A549 (cell line): ENCODE measurements around the gene FBXO34. TPM values are rescaled to one million over a fixed set of nuclear protein-coding genes. Genes with fewer than 3 reads are reported as not detected.
A peak's percentile ranks its signal among the peaks of the same experiment; 100 is the strongest.

Experiments used
- ATAC-seq, 2 experiments: fragments of 200-7000 bp in 1 of 2; fragments of >200 bp in 1 of 2; cut with Nextera tagmentation in 1 of 2; cut with Tn5 transposase in 1 of 2; 3 replicates each; pipeline versions ENCODE4 v1.8.0 to v1.9.1; 2018 to 2020; ENCODE audit warnings: mild to moderate bottlenecking in 1 of 2, moderate library complexity in 1 of 2
- CTCF ChIA-PET: fragments of 300-600 bp; sonication (Branson Sonifier 250); formaldehyde crosslinking; extraction: SDS; loops from one replicate; lab custom pipeline; 2021; ENCODE audit warnings: antibody characterized with exemption, inconsistent platforms; lab: Yijun Ruan, JAX
- POLR2A ChIA-PET: fragments of 350-600 bp; formaldehyde crosslinking; extraction: SDS; loops from one replicate; lab custom pipeline; 2021; ENCODE audit warnings: antibody characterized with exemption, inconsistent platforms; lab: Yijun Ruan, JAX
- DNase-seq, 2 experiments: peaks; one replicate each; pipeline versions ENCODE4 v3.0.0 to v3.0.0-alpha.2; 2011 to 2016; ENCODE audit warnings: low read depth in 1 of 2, low spot score in 1 of 2
- FAIRE-seq: peaks from 2 replicates; lab custom pipeline; 2011; peaks lifted over from hg19 to GRCh38; lab: Jason Lieb, UNC
- H3K27ac ChIP-seq, 2 experiments: fragments of >200 bp; sonication (Bioruptor Twin); formaldehyde crosslinking; 3 replicates each; pipeline ENCODE4 v1.5.1; 2016 to 2017
- H3K4me1 ChIP-seq: fragments of >200 bp; sonication (Bioruptor Twin); formaldehyde crosslinking; 3 replicates; pipeline ENCODE4 v1.6.1; 2016
- H3K4me2 ChIP-seq: fragments of >200 bp; sonication (Bioruptor Twin); formaldehyde crosslinking; 3 replicates; pipeline ENCODE4 v1.6.1; 2016
- H3K4me3 ChIP-seq: fragments of >200 bp; sonication (Bioruptor Twin); formaldehyde crosslinking; 3 replicates; pipeline ENCODE4 v1.5.1; 2016
- H3K9me3 ChIP-seq: fragments of >200 bp; sonication (Bioruptor Twin); formaldehyde crosslinking; 3 replicates; pipeline ENCODE4 v1.6.1; 2016
- BHLHE40 ChIP-seq: IDR thresholded peaks from 2 replicates; pipeline ENCODE4 v1.6.1; 2012; ENCODE audit warnings: low read depth, low read length, inconsistent platforms
- CBX8 ChIP-seq: fragments of 200-600 bp; sonication (generic); IDR thresholded peaks from 2 replicates; pipeline ENCODE4 v1.6.1; 2016
- EHF ChIP-seq: fragments of 250-450 bp; sonication (Bioruptor Pico); IDR thresholded peaks from 2 replicates; pipeline ENCODE4 v1.5.0; 2020; ENCODE audit warnings: mild to moderate bottlenecking
- ESRRA ChIP-seq: fragments of 150-350 bp; IDR thresholded peaks from 2 replicates; pipeline ENCODE4 v1.6.1; 2014; ENCODE audit warnings: mild to moderate bottlenecking, low read length, borderline replicate concordance
- FOSL2 ChIP-seq, 2 experiments: fragments of 450-650 bp in 1 of 2; fragments of >200 bp in 1 of 2; sonication (Bioruptor Twin) in 1 of 2; formaldehyde crosslinking; IDR thresholded peaks; 2 replicates each; pipeline versions ENCODE4 v1.5.0 to v1.6.1; 2016 to 2020; ENCODE audit warnings: mild to moderate bottlenecking in 1 of 2, moderate library complexity in 1 of 2
- FOXS1 ChIP-seq: fragments of 250-450 bp; sonication (Bioruptor Pico); IDR thresholded peaks from 2 replicates; pipeline ENCODE4 v1.5.0; 2020; ENCODE audit warnings: mild to moderate bottlenecking, moderate library complexity
- GATA3 ChIP-seq: IDR thresholded peaks from 2 replicates; pipeline ENCODE4 v1.6.1; 2012; ENCODE audit warnings: borderline replicate concordance
- HOXB13 ChIP-seq: fragments of 250-450 bp; sonication (Bioruptor Pico); IDR thresholded peaks from 2 replicates; pipeline ENCODE4 v1.5.0; 2020; ENCODE audit warnings: low read depth, mild to moderate bottlenecking, moderate library complexity
- JUNB ChIP-seq: fragments of >200 bp; sonication (Bioruptor Twin); formaldehyde crosslinking; IDR thresholded peaks from 2 replicates; pipeline ENCODE4 v1.6.1; 2016
- KDM1A ChIP-seq: fragments of 200-600 bp; sonication (generic); IDR thresholded peaks from 2 replicates; pipeline ENCODE4 v1.6.1; 2016; ENCODE audit warnings: low read depth, mild to moderate bottlenecking
- KDM5A ChIP-seq: fragments of 200-600 bp; sonication (generic); IDR thresholded peaks from 2 replicates; pipeline ENCODE4 v1.6.1; 2016; ENCODE audit warnings: antibody characterized with exemption, mild to moderate bottlenecking
- NPAS2 ChIP-seq: fragments of 250-450 bp; sonication (Bioruptor Pico); IDR thresholded peaks from 2 replicates; pipeline ENCODE4 v1.8.0; 2022; ENCODE audit warnings: mild to moderate bottlenecking, moderate library complexity, borderline replicate concordance
- NR3C1 ChIP-seq: fragments of >200 bp; sonication (Bioruptor Twin); formaldehyde crosslinking; IDR thresholded peaks from 3 replicates; pipeline ENCODE4 v1.6.1; 2017
- RAD21 ChIP-seq, 2 experiments: fragments of >200 bp in 1 of 2; sonication (Bioruptor Twin) in 1 of 2; formaldehyde crosslinking in 1 of 2; IDR thresholded peaks in 1 of 2; conservative IDR thresholded peaks in 1 of 2; 2 replicates in 1 of 2; 3 replicates in 1 of 2; pipeline ENCODE4 v1.6.1; 2012 to 2018; ENCODE audit warnings: inconsistent platforms in 1 of 2
- RARB ChIP-seq: fragments of 250-450 bp; sonication (Bioruptor Pico); IDR thresholded peaks from 2 replicates; pipeline ENCODE4 v1.8.0; 2021; ENCODE audit warnings: mild to moderate bottlenecking, moderate library complexity
- RCOR1 ChIP-seq: fragments of 150-350 bp; IDR thresholded peaks from 2 replicates; pipeline ENCODE4 v1.6.1; 2014; ENCODE audit warnings: antibody characterized with exemption, low read length, low read depth
- RFX5 ChIP-seq: fragments of 450-650 bp; IDR thresholded peaks from 2 replicates; pipeline ENCODE4 v1.7.1; 2014; ENCODE audit warnings: antibody characterized with exemption, mild to moderate bottlenecking, moderate library complexity
- RNF2 ChIP-seq: fragments of 200-600 bp; sonication (generic); IDR thresholded peaks from 2 replicates; pipeline ENCODE4 v1.6.1; 2016; ENCODE audit warnings: low read depth, mild to moderate bottlenecking, antibody characterized with exemption, moderate library complexity, borderline replicate concordance
- SREBF2 ChIP-seq: fragments of 450-650 bp; IDR thresholded peaks from 2 replicates; pipeline ENCODE4 v1.6.1; 2014; ENCODE audit warnings: mild to moderate bottlenecking, moderate library complexity
- TFCP2L1 ChIP-seq: fragments of 250-450 bp; sonication (Bioruptor Pico); IDR thresholded peaks from 2 replicates; pipeline ENCODE4 v1.5.0; 2021; ENCODE audit warnings: mild to moderate bottlenecking
- TP53 ChIP-seq: fragments of 250-450 bp; sonication (Bioruptor Pico); IDR thresholded peaks from 2 replicates; pipeline ENCODE4 v1.5.0; 2021; ENCODE audit warnings: mild to moderate bottlenecking, moderate library complexity
- ZC3H11A ChIP-seq: fragments of 450-650 bp; IDR thresholded peaks from 2 replicates; pipeline ENCODE4 v1.6.1; 2014; ENCODE audit warnings: antibody characterized with exemption, mild to moderate bottlenecking
- ZFP36 ChIP-seq: fragments of 450-650 bp; IDR thresholded peaks from 2 replicates; pipeline ENCODE4 v1.6.1; 2014; ENCODE audit warnings: borderline replicate concordance; ENCODE audit not compliant: partially characterized antibody
- ZNF302 ChIP-seq: fragments of 250-450 bp; sonication (Bioruptor Pico); IDR thresholded peaks from 2 replicates; pipeline ENCODE4 v1.9.0; 2021; ENCODE audit warnings: inconsistent platforms, mild to moderate bottlenecking, moderate library complexity
- WGBS: methylation state at CpG from one replicate; pipeline ENCODE4 v1.1.6; 2017; ENCODE audit errors: missing lambda C conversion rate; 5-methylcytosine and 5-hydroxymethylcytosine counted together
- polyA plus RNA-seq, 4 experiments: library from polyadenylated mRNA; depleted of rRNA in 3 of 4; stranded (reverse); fragments of >200 nt; fragmentation: RNase III in 1 of 4; extraction: RNeasy Plus Mini Kit Qiagen cat#74134 plus additional on column Dnase treatment in 1 of 4; gene quantifications; 2 replicates in 3 of 4; 3 replicates in 1 of 4; pipeline ENCODE4 v1.2.3, GENCODE V29; 2011 to 2017
- TF ChIP-seq, protein P1 (sequence below): IDR thresholded peaks from 2 replicates; pipeline ENCODE4 v1.6.1; 2012
- TF ChIP-seq, protein P2 (sequence below): IDR thresholded peaks from 2 replicates; pipeline ENCODE4 v1.6.1; 2012
- TF ChIP-seq, protein P3 (sequence below): fragments of 250-450 bp; sonication (Bioruptor Pico); IDR thresholded peaks from 2 replicates; pipeline ENCODE4 v1.5.0; 2021; ENCODE audit warnings: mild to moderate bottlenecking, moderate library complexity, borderline replicate concordance
- TF ChIP-seq, protein P4 (sequence below): IDR thresholded peaks from 2 replicates; pipeline ENCODE4 v1.6.1; 2012; ENCODE audit warnings: low read depth, borderline replicate concordance

The FBXO34 gene
- polyA plus RNA-seq, 2 of the 4 experiments (the other 2 are of a cell fraction): 15.4 to 28.0 TPM

DNA sequence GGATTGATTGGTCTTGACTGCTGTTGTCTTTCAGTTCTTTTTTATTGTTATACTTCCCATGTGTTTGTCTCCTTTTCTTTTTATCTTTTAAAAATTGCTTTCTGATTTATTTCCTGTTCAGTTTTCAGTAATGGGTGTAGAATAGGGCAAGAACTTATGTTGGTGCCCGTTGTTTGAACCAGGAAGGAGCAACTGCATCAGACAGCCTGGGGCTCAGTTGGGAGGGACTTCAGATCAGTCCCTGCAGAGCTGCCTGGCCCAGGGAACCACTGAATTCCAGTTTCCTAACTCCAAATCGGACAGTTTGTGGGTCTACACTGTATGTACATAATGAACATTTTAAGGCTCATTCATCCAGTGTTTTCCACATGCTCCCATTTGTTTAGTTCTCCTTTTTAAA is 64.9 kb downstream of the FBXO34 start:
- CTCF ChIA-PET: interaction anchor here (1.4 kb wide), 1 partner anchor 66 kb away, joined by 3 read pairs; no protein-coding TSS in a partner anchor
- Histone ChIP-seq H3K4me3 (no peak overlapping the region), H3K27ac (peak overlapping the region in 1 of 2 experiments; percentile 29; a peak in 4 of 6 replicates), H3K9me3 (no peaks in the 10 kb centered on the region), H3K4me2 (peak overlapping the region; percentile 44), H3K4me1 (peaks cover 45% of the 10 kb centered on the region)
- POLR2A ChIA-PET: no interaction called here
- 9% methylated on average over 2 of the region's 2 CpGs for WGBS
- FAIRE-seq (no peak), ATAC-seq (peak; percentile 74 to 90; a peak in 5 of 6 replicates), DNase-seq (peak in 1 of 2 experiments; percentile 78)
- TF ChIP-seq KDM5A (no peak), ZC3H11A (no peak), NPAS2 (no peak), ESRRA (no peak), TFCP2L1 (CRISPR knock-in tag) (no peak), FOSL2 (IDR thresholded peaks at IDR 0.05) (no peak), FOSL2 (CRISPR knock-in tag; IDR thresholded peaks at IDR 0.05) (no peak), HOXB13 (CRISPR knock-in tag) (no peak), ZFP36 (no peak), BHLHE40 (no peak), JUNB (no peak), FOXS1 (no peak), ZNF302 (no peak), RAD21 (conservative IDR thresholded peaks at IDR 0.05 in 1 of 2, IDR thresholded peaks at IDR 0.05 in 1 of 2) (no peak), SREBF2 (no peak), RFX5 (no peak), EHF (CRISPR knock-in tag) (no peak), RARB (no peak)
- TF ChIP-seq, protein P1, sequence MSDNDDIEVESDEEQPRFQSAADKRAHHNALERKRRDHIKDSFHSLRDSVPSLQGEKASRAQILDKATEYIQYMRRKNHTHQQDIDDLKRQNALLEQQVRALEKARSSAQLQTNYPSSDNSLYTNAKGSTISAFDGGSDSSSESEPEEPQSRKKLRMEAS: no peak

DNA sequence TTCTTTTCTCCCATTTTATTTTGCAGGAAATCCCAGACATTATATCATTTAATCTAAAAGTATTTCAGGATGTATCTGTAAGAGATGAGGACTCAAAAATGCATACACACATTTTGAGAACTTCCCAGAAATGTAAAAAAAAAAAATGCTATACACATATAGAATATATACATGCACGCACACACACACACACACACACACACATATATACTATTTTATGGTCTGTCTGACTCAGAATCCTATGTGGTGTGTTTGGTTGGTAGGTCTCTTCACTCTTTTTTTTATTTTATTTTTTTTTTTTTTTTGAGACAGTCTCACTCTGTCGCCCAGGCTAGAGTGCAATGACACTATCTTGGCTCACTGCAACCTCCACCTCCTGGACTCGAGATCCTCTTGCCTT is 65.5 kb downstream of the FBXO34 start:
- WGBS: 96% methylated on average over 3 of the region's 3 CpGs
- H3K4me1 ChIP-seq: peaks cover 45% of the 10 kb centered on the region
- no peak for TF ChIP-seq GATA3
- TF ChIP-seq TP53 (CRISPR knock-in tag): no peak
- TF ChIP-seq BHLHE40: no peak
- TF ChIP-seq NR3C1: no peak
- TF ChIP-seq KDM5A: no peak
- TF ChIP-seq RFX5: no peak
- no peak for TF ChIP-seq KDM1A
- TF ChIP-seq RCOR1: no peak
- no peak for TF ChIP-seq HOXB13 (CRISPR knock-in tag)
- TF ChIP-seq TFCP2L1 (CRISPR knock-in tag): no peak
- TF ChIP-seq, protein P2, sequence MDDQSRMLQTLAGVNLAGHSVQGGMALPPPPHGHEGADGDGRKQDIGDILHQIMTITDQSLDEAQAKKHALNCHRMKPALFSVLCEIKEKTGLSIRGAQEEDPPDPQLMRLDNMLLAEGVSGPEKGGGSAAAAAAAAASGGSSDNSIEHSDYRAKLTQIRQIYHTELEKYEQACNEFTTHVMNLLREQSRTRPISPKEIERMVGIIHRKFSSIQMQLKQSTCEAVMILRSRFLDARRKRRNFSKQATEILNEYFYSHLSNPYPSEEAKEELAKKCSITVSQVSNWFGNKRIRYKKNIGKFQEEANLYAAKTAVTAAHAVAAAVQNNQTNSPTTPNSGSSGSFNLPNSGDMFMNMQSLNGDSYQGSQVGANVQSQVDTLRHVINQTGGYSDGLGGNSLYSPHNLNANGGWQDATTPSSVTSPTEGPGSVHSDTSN: no peak
- TF ChIP-seq CBX8: no peak
- TF ChIP-seq, protein P3, sequence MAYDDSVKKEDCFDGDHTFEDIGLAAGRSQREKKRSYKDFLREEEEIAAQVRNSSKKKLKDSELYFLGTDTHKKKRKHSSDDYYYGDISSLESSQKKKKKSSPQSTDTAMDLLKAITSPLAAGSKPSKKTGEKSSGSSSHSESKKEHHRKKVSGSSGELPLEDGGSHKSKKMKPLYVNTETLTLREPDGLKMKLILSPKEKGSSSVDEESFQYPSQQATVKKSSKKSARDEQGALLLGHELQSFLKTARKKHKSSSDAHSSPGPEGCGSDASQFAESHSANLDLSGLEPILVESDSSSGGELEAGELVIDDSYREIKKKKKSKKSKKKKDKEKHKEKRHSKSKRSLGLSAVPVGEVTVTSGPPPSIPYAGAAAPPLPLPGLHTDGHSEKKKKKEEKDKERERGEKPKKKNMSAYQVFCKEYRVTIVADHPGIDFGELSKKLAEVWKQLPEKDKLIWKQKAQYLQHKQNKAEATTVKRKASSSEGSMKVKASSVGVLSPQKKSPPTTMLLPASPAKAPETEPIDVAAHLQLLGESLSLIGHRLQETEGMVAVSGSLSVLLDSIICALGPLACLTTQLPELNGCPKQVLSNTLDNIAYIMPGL (CRISPR knock-in tag): no peak
- no peak for TF ChIP-seq RNF2
- TF ChIP-seq, protein P4, sequence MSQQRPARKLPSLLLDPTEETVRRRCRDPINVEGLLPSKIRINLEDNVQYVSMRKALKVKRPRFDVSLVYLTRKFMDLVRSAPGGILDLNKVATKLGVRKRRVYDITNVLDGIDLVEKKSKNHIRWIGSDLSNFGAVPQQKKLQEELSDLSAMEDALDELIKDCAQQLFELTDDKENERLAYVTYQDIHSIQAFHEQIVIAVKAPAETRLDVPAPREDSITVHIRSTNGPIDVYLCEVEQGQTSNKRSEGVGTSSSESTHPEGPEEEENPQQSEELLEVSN: no peak
- TF ChIP-seq, all 56 proteins: peak for 0
- CTCF ChIA-PET: interaction anchor here (1.4 kb wide), 1 partner anchor 66 kb away, joined by 3 read pairs; no protein-coding TSS in a partner anchor
- POLR2A ChIA-PET: no interaction called here
- Histone ChIP-seq H3K4me3 (no peak overlapping the region), H3K4me2 (peak overlapping the region; percentile 44), H3K9me3 (no peaks in the 10 kb centered on the region), H3K27ac (peak overlapping the region in 1 of 2 experiments; percentile 29; a peak in 4 of 6 replicates)
- ATAC-seq (no peak), FAIRE-seq (no peak), DNase-seq (no peak)
